Astrocyte (in vitro differentiated cells and primary cell): ENCODE data around the gene DRG1.

Source experiments
- EZH2 ChIP-seq: IDR thresholded peaks from 2 replicates; pipeline ENCODE4 v1.6.1; 2012; ENCODE audit warnings: mild to moderate bottlenecking, low read length, inconsistent platforms; ENCODE audit not compliant: insufficient read depth
- TF ChIP-seq, protein P1 (sequence below): IDR thresholded peaks from 2 replicates; pipeline ENCODE4 v1.5.1; 2011; ENCODE audit warnings: low read depth, mild to moderate bottlenecking, inconsistent platforms, low read length, moderate library complexity; ENCODE audit not compliant: insufficient read depth

DNA sequence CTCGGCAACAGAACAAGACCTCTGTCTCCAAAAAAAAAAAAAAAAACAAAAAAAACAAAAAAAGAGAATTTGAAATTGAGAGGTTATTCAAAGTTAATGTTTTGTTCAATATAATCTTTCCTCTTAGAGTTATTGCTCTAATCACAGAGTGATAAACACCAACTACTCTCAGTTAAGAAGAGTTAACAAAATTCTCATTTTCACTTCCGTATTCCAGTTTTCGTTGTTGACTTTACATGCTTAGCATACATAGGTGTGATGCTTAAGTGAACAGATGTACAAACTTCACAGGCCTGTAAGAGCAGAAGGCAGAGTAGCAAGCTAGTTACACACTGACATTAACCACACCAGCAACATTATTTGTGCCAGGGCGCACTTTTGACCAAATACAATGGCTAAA lies 77.9 kb downstream of the DRG1 start:
- TF ChIP-seq, protein P1, sequence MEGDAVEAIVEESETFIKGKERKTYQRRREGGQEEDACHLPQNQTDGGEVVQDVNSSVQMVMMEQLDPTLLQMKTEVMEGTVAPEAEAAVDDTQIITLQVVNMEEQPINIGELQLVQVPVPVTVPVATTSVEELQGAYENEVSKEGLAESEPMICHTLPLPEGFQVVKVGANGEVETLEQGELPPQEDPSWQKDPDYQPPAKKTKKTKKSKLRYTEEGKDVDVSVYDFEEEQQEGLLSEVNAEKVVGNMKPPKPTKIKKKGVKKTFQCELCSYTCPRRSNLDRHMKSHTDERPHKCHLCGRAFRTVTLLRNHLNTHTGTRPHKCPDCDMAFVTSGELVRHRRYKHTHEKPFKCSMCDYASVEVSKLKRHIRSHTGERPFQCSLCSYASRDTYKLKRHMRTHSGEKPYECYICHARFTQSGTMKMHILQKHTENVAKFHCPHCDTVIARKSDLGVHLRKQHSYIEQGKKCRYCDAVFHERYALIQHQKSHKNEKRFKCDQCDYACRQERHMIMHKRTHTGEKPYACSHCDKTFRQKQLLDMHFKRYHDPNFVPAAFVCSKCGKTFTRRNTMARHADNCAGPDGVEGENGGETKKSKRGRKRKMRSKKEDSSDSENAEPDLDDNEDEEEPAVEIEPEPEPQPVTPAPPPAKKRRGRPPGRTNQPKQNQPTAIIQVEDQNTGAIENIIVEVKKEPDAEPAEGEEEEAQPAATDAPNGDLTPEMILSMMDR, result no peak
- TF ChIP-seq EZH2, result no peak
